Chondrocyte (in vitro differentiated cells): ENCODE data around the gene TMPRSS6. TPM values are rescaled to one million over a fixed set of nuclear protein-coding genes. Genes with fewer than 3 reads are reported as not detected.

ENCODE experiments used
- DNase-seq: peaks from one replicate; pipeline ENCODE4 v3.0.0; 2021; ENCODE audit warnings: mixed read lengths, low spot score
- H3K27ac Mint-ChIP-seq: one replicate; pipeline ENCODE4 v1.8.0; 2021; ENCODE audit warnings: mild to moderate bottlenecking, moderate library complexity, mixed read lengths; ENCODE audit not compliant: unreplicated experiment
- H3K27me3 Mint-ChIP-seq: 2 replicates; pipeline ENCODE4 v1.8.0; 2021; ENCODE audit warnings: low read depth, mixed read lengths
- H3K36me3 Mint-ChIP-seq: 2 replicates; pipeline ENCODE4 v1.8.0; 2021; ENCODE audit warnings: low read depth, mixed read lengths
- H3K4me1 Mint-ChIP-seq: 2 replicates; pipeline ENCODE4 v1.8.0; 2021; ENCODE audit warnings: low read depth, mild to moderate bottlenecking, mixed read lengths
- H3K4me3 Mint-ChIP-seq: one replicate; pipeline ENCODE4 v1.8.0; 2021; ENCODE audit warnings: mild to moderate bottlenecking, moderate library complexity, mixed read lengths; ENCODE audit not compliant: unreplicated experiment
- H3K9me3 Mint-ChIP-seq: 2 replicates; pipeline ENCODE4 v1.8.0; 2021; ENCODE audit warnings: low read depth, mixed read lengths
- CTCF ChIP-seq: fragments of 200-600 bp; sonication (generic); IDR thresholded peaks from 2 replicates; pipeline ENCODE4 v1.5.0; 2021; ENCODE audit warnings: antibody characterized with exemption, mild to moderate bottlenecking, moderate library complexity
- total RNA-seq: library from RNA; stranded (reverse); gene quantifications from 3 replicates; pipeline ENCODE4 v1.2.1, GENCODE V29; 2021

TMPRSS6 gene
- total RNA-seq, 1 donor from 2014 or later: not detected

GRCh38 chr22:37113757-37114156, 4.2 kb upstream of the TMPRSS6 start:
- no peak for DNase-seq
- TF ChIP-seq CTCF: no peak
- Mint-ChIP-seq H3K4me3 (no peak overlapping the region), H3K36me3 (no peaks in the 10 kb centered on the region), H3K4me1 (no peaks in the 10 kb centered on the region), H3K27me3 (peaks cover 34% of the 10 kb centered on the region), H3K27ac (no peak overlapping the region), H3K9me3 (no peaks in the 10 kb centered on the region)

GRCh38 chr22:37112084-37112728, 2.7 kb upstream of the TMPRSS6 start:
- Mint-ChIP-seq H3K9me3 (no peaks in the 10 kb centered on the region), H3K27ac (no peak overlapping the region), H3K4me1 (no peaks in the 10 kb centered on the region), H3K4me3 (no peak overlapping the region), H3K36me3 (no peaks in the 10 kb centered on the region), H3K27me3 (peaks cover 33% of the 10 kb centered on the region)
- TF ChIP-seq CTCF: no peak
- no peak for DNase-seq

GRCh38 chr22:37111156-37111717, 1.7 kb upstream of the TMPRSS6 start:
- no peak overlapping the region for H3K27ac Mint-ChIP-seq
- H3K36me3 Mint-ChIP-seq: no peaks in the 10 kb centered on the region
- TF ChIP-seq CTCF: no peak
- no peaks in the 10 kb centered on the region for H3K9me3 Mint-ChIP-seq
- DNase-seq: no peak
- no peaks in the 10 kb centered on the region for H3K4me1 Mint-ChIP-seq
- peaks cover 31% of the 10 kb centered on the region for H3K27me3 Mint-ChIP-seq
- no peak overlapping the region for H3K4me3 Mint-ChIP-seq

GRCh38 chr22:37107816-37108621, 1.5 kb downstream of the TMPRSS6 start:
- Mint-ChIP-seq H3K9me3 (no peaks in the 10 kb centered on the region), H3K27me3 (peaks cover 30% of the 10 kb centered on the region), H3K4me3 (no peak overlapping the region), H3K4me1 (no peaks in the 10 kb centered on the region), H3K36me3 (no peaks in the 10 kb centered on the region), H3K27ac (no peak overlapping the region)
- TF ChIP-seq CTCF: no peak
- DNase-seq: no peak

- Mint-ChIP-seq H3K36me3 (no peaks in the 10 kb centered on the region), H3K9me3 (no peaks in the 10 kb centered on the region), H3K4me3 (no peak overlapping the region), H3K27ac (no peak overlapping the region), H3K4me1 (no peaks in the 10 kb centered on the region), H3K27me3 (peaks cover 24% of the 10 kb centered on the region)
- DNase-seq: no peak
- TF ChIP-seq CTCF: no peak
These were observed 3.5 kb downstream of the TMPRSS6 start for GRCh38 chr22:37105990-37106389.
